Type B pancreatic cell (in vitro differentiated cells): ENCODE measurements around the gene IRAK4. TPM values are rescaled to one million over a fixed set of nuclear protein-coding genes. Genes with fewer than 3 reads are reported as not detected.

Source experiments
- DNase-seq: peaks from one replicate; pipeline ENCODE4 v3.0.0; 2021; ENCODE audit warnings: mixed read lengths; ENCODE audit not compliant: unreplicated experiment; ENCODE audit errors: extremely low spot score
- H3K27ac Mint-ChIP-seq: 2 replicates; pipeline ENCODE4 v1.8.0; 2021; ENCODE audit warnings: mild to moderate bottlenecking, mixed read lengths
- H3K27me3 Mint-ChIP-seq: 2 replicates; pipeline ENCODE4 v1.8.0; 2021; ENCODE audit warnings: mixed read lengths
- H3K36me3 Mint-ChIP-seq: 2 replicates; pipeline ENCODE4 v1.8.0; 2021; ENCODE audit warnings: mixed read lengths
- H3K4me1 Mint-ChIP-seq: one replicate; pipeline ENCODE4 v1.8.0; 2021; ENCODE audit warnings: mixed read lengths; ENCODE audit not compliant: unreplicated experiment
- H3K4me3 Mint-ChIP-seq: 2 replicates; pipeline ENCODE4 v1.8.0; 2021; ENCODE audit warnings: mild to moderate bottlenecking, mixed read lengths
- H3K9me3 Mint-ChIP-seq: 2 replicates; pipeline ENCODE4 v1.8.0; 2021; ENCODE audit warnings: mixed read lengths
- total RNA-seq: library from RNA; stranded (reverse); gene quantifications from 2 replicates; pipeline ENCODE4 v1.2.1, GENCODE V29; 2021; ENCODE audit warnings: low replicate concordance
- TF ChIP-seq, protein P1 (sequence below): fragments of 200-600 bp; sonication (generic); conservative IDR thresholded peaks from 2 replicates; pipeline ENCODE4 v1.5.0; 2021; ENCODE audit warnings: antibody characterized with exemption, mild to moderate bottlenecking

IRAK4 gene
- total RNA-seq, 1 donor from 2014 or later, result 6.3 TPM

- no peak for DNase-seq
- peaks cover 3% of the 10 kb centered on the region for H3K36me3 Mint-ChIP-seq
- H3K9me3 Mint-ChIP-seq, result no peaks in the 10 kb centered on the region
- TF ChIP-seq, protein P1, sequence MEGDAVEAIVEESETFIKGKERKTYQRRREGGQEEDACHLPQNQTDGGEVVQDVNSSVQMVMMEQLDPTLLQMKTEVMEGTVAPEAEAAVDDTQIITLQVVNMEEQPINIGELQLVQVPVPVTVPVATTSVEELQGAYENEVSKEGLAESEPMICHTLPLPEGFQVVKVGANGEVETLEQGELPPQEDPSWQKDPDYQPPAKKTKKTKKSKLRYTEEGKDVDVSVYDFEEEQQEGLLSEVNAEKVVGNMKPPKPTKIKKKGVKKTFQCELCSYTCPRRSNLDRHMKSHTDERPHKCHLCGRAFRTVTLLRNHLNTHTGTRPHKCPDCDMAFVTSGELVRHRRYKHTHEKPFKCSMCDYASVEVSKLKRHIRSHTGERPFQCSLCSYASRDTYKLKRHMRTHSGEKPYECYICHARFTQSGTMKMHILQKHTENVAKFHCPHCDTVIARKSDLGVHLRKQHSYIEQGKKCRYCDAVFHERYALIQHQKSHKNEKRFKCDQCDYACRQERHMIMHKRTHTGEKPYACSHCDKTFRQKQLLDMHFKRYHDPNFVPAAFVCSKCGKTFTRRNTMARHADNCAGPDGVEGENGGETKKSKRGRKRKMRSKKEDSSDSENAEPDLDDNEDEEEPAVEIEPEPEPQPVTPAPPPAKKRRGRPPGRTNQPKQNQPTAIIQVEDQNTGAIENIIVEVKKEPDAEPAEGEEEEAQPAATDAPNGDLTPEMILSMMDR, result no peak
- H3K27me3 Mint-ChIP-seq, result no peaks in the 10 kb centered on the region
- no peak overlapping the region for H3K4me3 Mint-ChIP-seq
- no peaks in the 10 kb centered on the region for H3K4me1 Mint-ChIP-seq
- H3K27ac Mint-ChIP-seq, result no peak overlapping the region
Observed at GRCh38 chr12:43764528-43764927, 5.8 kb downstream of the IRAK4 start.

GRCh38 chr12:43766291-43766690 is 7.5 kb downstream of the IRAK4 start:
- H3K36me3 Mint-ChIP-seq, result peaks cover 8% of the 10 kb centered on the region
- TF ChIP-seq, protein P1, result no peak
- no peaks in the 10 kb centered on the region for H3K4me1 Mint-ChIP-seq
- DNase-seq, result no peak
- H3K4me3 Mint-ChIP-seq, result no peak overlapping the region
- no peaks in the 10 kb centered on the region for H3K9me3 Mint-ChIP-seq
- H3K27me3 Mint-ChIP-seq, result no peaks in the 10 kb centered on the region
- no peak overlapping the region for H3K27ac Mint-ChIP-seq

DNA sequence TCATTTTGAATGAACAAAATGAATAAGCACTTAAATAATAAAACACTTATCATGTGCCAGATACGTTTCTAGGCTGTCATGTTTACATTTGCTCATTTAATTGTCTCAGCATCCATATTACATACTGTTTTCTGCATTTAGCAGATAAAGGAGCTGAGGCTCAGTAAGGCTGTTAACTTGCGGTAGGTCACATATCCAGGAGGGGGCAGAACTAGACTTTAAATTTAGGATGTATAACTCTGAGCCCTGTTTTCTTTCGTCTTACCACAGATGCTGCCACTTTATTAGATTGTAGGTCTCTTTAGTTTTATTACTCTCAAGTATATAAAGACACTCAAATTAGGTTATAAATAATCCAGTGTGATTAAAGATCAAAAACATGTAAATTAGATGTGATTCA is 17.7 kb downstream of the IRAK4 start:
- Mint-ChIP-seq H3K27me3 (no peaks in the 10 kb centered on the region), H3K27ac (no peak overlapping the region), H3K9me3 (no peaks in the 10 kb centered on the region), H3K4me3 (no peak overlapping the region), H3K36me3 (no peaks in the 10 kb centered on the region), H3K4me1 (no peaks in the 10 kb centered on the region)
- TF ChIP-seq, protein P1, result peak; percentile 70
- DNase-seq, result no peak

DNA sequence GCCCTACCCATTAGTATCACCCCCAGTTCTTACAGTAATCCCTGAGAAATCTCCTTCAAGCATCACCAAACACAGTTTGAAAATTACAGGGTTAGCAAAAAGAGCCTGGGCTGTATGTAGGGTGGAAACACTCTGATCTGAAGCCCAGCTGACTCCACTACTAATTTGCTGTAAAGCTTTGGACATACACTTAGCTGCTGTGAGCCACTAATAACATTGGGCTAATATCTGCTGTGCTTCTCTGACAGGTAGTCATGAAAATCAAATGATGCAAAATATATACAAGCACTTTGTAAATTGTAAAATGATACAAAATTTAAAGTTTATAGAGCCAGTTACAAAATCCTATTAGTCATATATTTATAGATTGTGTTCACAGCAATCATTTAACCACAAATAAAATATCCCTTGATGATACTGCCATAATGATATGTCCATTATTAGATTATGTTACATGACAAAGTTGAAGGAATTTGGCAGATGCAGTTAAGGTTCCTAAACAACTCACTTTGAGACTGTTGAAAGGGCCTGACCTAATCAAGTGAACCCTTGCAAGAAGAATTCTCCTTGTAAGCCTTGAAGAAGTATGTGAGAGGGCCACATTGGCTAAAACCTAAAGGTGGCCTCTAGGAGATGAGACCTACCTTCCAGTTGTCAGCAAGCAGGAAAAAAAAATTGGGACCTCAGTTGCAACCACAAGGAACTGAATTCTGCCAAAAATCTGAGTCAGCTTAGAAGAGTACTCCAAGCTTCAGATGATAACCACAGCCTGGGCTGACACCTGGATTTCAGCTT is 28.3 kb downstream of the IRAK4 start:
- Mint-ChIP-seq H3K4me3 (no peak overlapping the region), H3K27ac (no peak overlapping the region), H3K4me1 (no peaks in the 10 kb centered on the region), H3K36me3 (peaks cover 4% of the 10 kb centered on the region), H3K27me3 (no peaks in the 10 kb centered on the region), H3K9me3 (no peaks in the 10 kb centered on the region)
- no peak for DNase-seq
- TF ChIP-seq, protein P1, result no peak

DNA sequence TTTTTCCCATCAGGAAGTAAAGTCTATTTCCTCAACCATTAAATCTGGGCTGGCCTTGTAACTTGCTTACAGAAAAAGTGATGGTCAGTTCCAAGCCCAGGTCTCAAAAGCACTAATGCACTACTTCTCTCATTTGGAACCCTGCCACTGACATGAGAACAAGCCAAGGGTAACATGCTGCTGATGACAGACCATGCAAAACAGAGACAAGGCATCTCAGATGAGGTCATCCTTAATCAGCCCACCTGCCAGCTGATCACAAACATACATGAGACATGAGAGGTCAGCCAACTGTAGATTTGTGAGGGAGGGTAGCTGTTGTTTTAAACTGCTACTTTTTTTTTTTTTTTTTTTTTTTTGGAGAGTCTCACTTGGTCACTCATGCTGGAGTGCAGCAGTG is 31.2 kb downstream of the IRAK4 start:
- no peak overlapping the region for H3K4me3 Mint-ChIP-seq
- no peaks in the 10 kb centered on the region for H3K4me1 Mint-ChIP-seq
- DNase-seq, result no peak
- no peaks in the 10 kb centered on the region for H3K9me3 Mint-ChIP-seq
- TF ChIP-seq, protein P1, result no peak
- peaks cover 10% of the 10 kb centered on the region for H3K36me3 Mint-ChIP-seq
- H3K27me3 Mint-ChIP-seq, result no peaks in the 10 kb centered on the region
- no peak overlapping the region for H3K27ac Mint-ChIP-seq
